HepG2 (cell line): Measurements from ENCODE around the gene DCAKD. TPM values are rescaled to one million over a fixed set of nuclear protein-coding genes. Genes with fewer than 3 reads are reported as not detected.
A peak's percentile ranks its signal among the peaks of the same experiment; 100 is the strongest.

Source experiments
- ATAD3A ChIP-seq: sonication (generic); formaldehyde crosslinking; IDR thresholded peaks from 2 replicates; pipeline ENCODE4 v1.4.0; 2020; ENCODE audit warnings: missing genetic modification reagents
- ATM ChIP-seq: fragments of 450-650 bp; IDR thresholded peaks from 2 replicates; pipeline ENCODE4 v1.7.1; 2017; ENCODE audit warnings: mild to moderate bottlenecking, borderline replicate concordance
- GMEB1 ChIP-seq: sonication (generic); formaldehyde crosslinking; IDR thresholded peaks from 2 replicates; pipeline ENCODE4 v1.5.1; 2020; ENCODE audit warnings: missing genetic modification reagents, mild to moderate bottlenecking, borderline replicate concordance
- HMG20A ChIP-seq: IDR thresholded peaks from 2 replicates; pipeline ENCODE4 v1.6.1; 2016; ENCODE audit warnings: borderline replicate concordance
- HMGXB3 ChIP-seq: sonication (generic); formaldehyde crosslinking; IDR thresholded peaks from 2 replicates; pipeline ENCODE4 v1.4.0; 2020; ENCODE audit warnings: missing genetic modification reagents, borderline replicate concordance
- HMGXB4 ChIP-seq, 2 experiments: sonication (generic) in 1 of 2; formaldehyde crosslinking in 1 of 2; IDR thresholded peaks; 2 replicates each; pipeline versions ENCODE4 v1.4.0 to v1.6.1; 2018 to 2020; ENCODE audit warnings: missing genetic modification reagents in 2 of 2, borderline replicate concordance in 1 of 2, low read depth in 1 of 2, mild to moderate bottlenecking in 1 of 2, missing biosample characterization in 1 of 2
- KLF13 ChIP-seq: sonication (generic); formaldehyde crosslinking; IDR thresholded peaks from 2 replicates; pipeline ENCODE4 v1.4.0; 2020; ENCODE audit warnings: mild to moderate bottlenecking, missing genetic modification reagents
- KLF6 ChIP-seq: IDR thresholded peaks from 2 replicates; pipeline ENCODE4 v1.8.0; 2016; ENCODE audit warnings: missing biosample characterization, missing genetic modification reagents
- MTA3 ChIP-seq: sonication (generic); formaldehyde crosslinking; IDR thresholded peaks from 2 replicates; pipeline ENCODE4 v1.4.0; 2020; ENCODE audit warnings: missing genetic modification reagents
- NFE2L2 ChIP-seq: fragments of 150-350 bp; IDR thresholded peaks from 2 replicates; pipeline ENCODE4 v1.6.1; 2014; ENCODE audit warnings: low read length
- TFDP2 ChIP-seq: sonication (generic); formaldehyde crosslinking; IDR thresholded peaks from 2 replicates; pipeline ENCODE4 v1.4.0; 2020; ENCODE audit warnings: missing genetic modification reagents
- ZBED4 ChIP-seq: sonication (generic); formaldehyde crosslinking; IDR thresholded peaks from 2 replicates; pipeline ENCODE4 v1.4.0; 2020; ENCODE audit warnings: missing genetic modification reagents, borderline replicate concordance
- ZNF572 ChIP-seq: sonication (generic); formaldehyde crosslinking; IDR thresholded peaks from 2 replicates; pipeline ENCODE4 v1.5.1; 2020; ENCODE audit warnings: mild to moderate bottlenecking, missing genetic modification reagents
- ZNF703 ChIP-seq: sonication (generic); formaldehyde crosslinking; IDR thresholded peaks from 2 replicates; pipeline ENCODE4 v1.5.1; 2020; ENCODE audit warnings: missing genetic modification reagents, mild to moderate bottlenecking, moderate library complexity, borderline replicate concordance
- ZNF724P ChIP-seq: sonication (generic); formaldehyde crosslinking; IDR thresholded peaks from 2 replicates; pipeline ENCODE4 v1.8.0; 2022; ENCODE audit warnings: missing genetic modification reagents, borderline replicate concordance
- polyA plus RNA-seq, 8 experiments: library from polyadenylated mRNA; depleted of rRNA in 3 of 8; stranded (reverse) in 7 of 8; unstranded in 1 of 8; fragments of >200 nt; fragmentation: Illumina TruSeq in 4 of 8; extraction: Trizol in 4 of 8; gene quantifications; 2 replicates each; pipeline versions ENCODE4 v1.2.1 to v1.2.3, GENCODE V29; 2011 to 2016; ENCODE audit warnings: low read depth in 4 of 8, missing spikeins in 1 of 8, mixed read lengths in 1 of 8; ENCODE audit not compliant: insufficient read depth in 1 of 8
- total RNA-seq, 5 experiments: library from RNA; depleted of rRNA; stranded (reverse); fragments of >200 nt; fragmentation: Illumina TruSeq; extraction: Trizol; gene quantifications; 2 replicates each; pipeline ENCODE4 v1.2.3, GENCODE V29; 2016; ENCODE audit warnings: low read depth in 1 of 5

The DCAKD gene
- total and polyA plus RNA-seq, 2 of the 13 experiments (the other 11 are each of a cell fraction or from before 2014, with no cell fraction given), result 25.9 to 29.2 TPM

- TF ChIP-seq HMG20A (CRISPR knock-in tag) (no peak), ATM (no peak), ZNF724P (CRISPR knock-in tag) (no peak), ZNF572 (no peak), NFE2L2 (no peak), ATAD3A (CRISPR knock-in tag) (no peak), GMEB1 (CRISPR knock-in tag) (no peak), ZNF703 (CRISPR knock-in tag) (no peak), TFDP2 (CRISPR knock-in tag) (no peak), HMGXB4 (CRISPR knock-in tag; IDR thresholded peaks at IDR 0.05; ENCODE audit: borderline replicate concordance in 1 of 2, low read depth in 1 of 2) (peak in 1 of 2 experiments; percentile 37; a peak in 2 of 4 replicates), HMGXB3 (CRISPR knock-in tag) (no peak), MTA3 (CRISPR knock-in tag) (no peak), KLF13 (CRISPR knock-in tag) (no peak), KLF6 (CRISPR knock-in tag) (no peak), ZBED4 (CRISPR knock-in tag) (peak; percentile 25; the same call in 1 of the 2 replicates)
These were observed 32.4 kb downstream of the DCAKD start (continued) for GRCh38 chr17:45018848-45019711.
